GM12892 (cell line): ENCODE measurements around the gene BCL2L2.

Experiments
- DNase-seq: peaks from one replicate; pipeline ENCODE4 v3.0.0; 2011; ENCODE audit not compliant: insufficient read length
- FAIRE-seq: peaks from 2 replicates; lab custom pipeline; 2011; peaks lifted over from hg19 to GRCh38; lab: Jason Lieb, UNC
- POLR2A ChIP-seq: IDR thresholded peaks from 2 replicates; pipeline ENCODE4 v1.6.1; 2011; ENCODE audit warnings: low read depth, low read length, control low read depth
- POLR2AphosphoS5 ChIP-seq: IDR thresholded peaks from 2 replicates; pipeline ENCODE4 v1.6.1; 2011; ENCODE audit warnings: low read depth, low read length, control low read depth
- TAF1 ChIP-seq: IDR thresholded peaks from 2 replicates; pipeline ENCODE4 v1.6.1; 2011; ENCODE audit warnings: low read depth, mild to moderate bottlenecking, control low read depth, low read length, borderline replicate concordance

Gene BCL2L2

GRCh38 chr14:23301969-23302289 lies 4.7 kb upstream of the BCL2L2 start:
- DNase-seq (no peak), FAIRE-seq (no peak)
- TF ChIP-seq POLR2A: peak; percentile 56; the same call in 1 of the 2 replicates
- 0 out of 2 replicates have a peak, but pooled peaks have one; percentile 51 for TF ChIP-seq POLR2AphosphoS5
- TF ChIP-seq TAF1: 0 out of 2 replicates have a peak, but pooled peaks have one; percentile 33

GRCh38 chr14:23302290-23303225 lies 4.1 kb upstream of the BCL2L2 start, which contains the start of gene PPP1R3E:
Gene PPP1R3E (minus strand): TSS chr14:23302859. CDS start chr14:23302576, 283 bp downstream.
- peak; percentile 64 for FAIRE-seq
- peak; percentile 51 for DNase-seq
- TF ChIP-seq TAF1 (peak; percentile 63; the same call in 1 of the 2 replicates), POLR2AphosphoS5 (peak; percentile 89), POLR2A (peak; percentile 81)

GRCh38 chr14:23307146-23307530 lies 505 bp downstream of the BCL2L2 start:
- FAIRE-seq (no peak), DNase-seq (no peak)
- TF ChIP-seq POLR2AphosphoS5: no peak
- no peak for TF ChIP-seq TAF1
- no peak for TF ChIP-seq POLR2A

- DNase-seq (no peak), FAIRE-seq (no peak)
- TF ChIP-seq TAF1 (no peak), POLR2A (no peak), POLR2AphosphoS5 (no peak)
Observed at GRCh38 chr14:23307687-23308644, 1.3 kb downstream of the BCL2L2 start.

GRCh38 chr14:23308721-23309445 lies 2.2 kb downstream of the BCL2L2 start:
- no peak for TF ChIP-seq POLR2A
- TF ChIP-seq POLR2AphosphoS5: no peak
- TF ChIP-seq TAF1: no peak
- FAIRE-seq: no peak
- DNase-seq: no peak

- FAIRE-seq: no peak
- TF ChIP-seq POLR2A: no peak
- no peak for DNase-seq
Observed at GRCh38 chr14:23310546-23310945, 3.9 kb downstream of the BCL2L2 start.

- no peak for TF ChIP-seq TAF1
- TF ChIP-seq POLR2AphosphoS5: no peak
- TF ChIP-seq POLR2A: no peak
- FAIRE-seq (no peak), DNase-seq (no peak)
Observed at GRCh38 chr14:23316300-23316699, 9.7 kb downstream of the BCL2L2 start.

GRCh38 chr14:23319746-23320583 lies 13.3 kb downstream of the BCL2L2 start:
- FAIRE-seq: no peak

GRCh38 chr14:23320584-23321571 lies 14.2 kb downstream of the BCL2L2 start, which contains the start of gene PABPN1:
Gene PABPN1 (plus strand): TSS chr14:23321457. CDS start chr14:23321470, 13 bp downstream.
- peak; percentile 98 for FAIRE-seq

More at GRCh38 chr14:23319746-23320583, 13.3 kb downstream of the BCL2L2 start:
- no peak for TF ChIP-seq POLR2AphosphoS5
- no peak for TF ChIP-seq POLR2A
- TF ChIP-seq TAF1: no peak
- DNase-seq: no peak

More at GRCh38 chr14:23320584-23321571, 14.2 kb downstream of the BCL2L2 start, which contains the start of gene PABPN1:
- TF ChIP-seq POLR2A (peak; percentile 71), POLR2AphosphoS5 (no peak; the same call in 1 of the 2 replicates), TAF1 (no peak)
- peak; percentile 89 for DNase-seq
